SK-N-MC (cell line): ENCODE results near the gene ADGRL3.

ENCODE experiments used
- EZH2 ChIP-seq: fragments of 200-600 bp; sonication (generic); IDR thresholded peaks from one replicate; pipeline ENCODE4 v1.6.1; 2017; ENCODE audit warnings: antibody characterized with exemption
- FOXP2 ChIP-seq: optimal IDR thresholded peaks from 2 replicates; pipeline ENCODE3; 2011; ENCODE audit warnings: mild to moderate bottlenecking, moderate library complexity; ENCODE audit not compliant: insufficient read depth; ENCODE audit errors: extremely low read length, control extremely low read depth
- POLR2AphosphoS5 ChIP-seq: IDR thresholded peaks from 2 replicates; pipeline ENCODE4 v1.6.1; 2012; ENCODE audit warnings: mild to moderate bottlenecking, low read depth, low read length, borderline replicate concordance

GRCh38 chr4:61320154-61320553 lies 120.0 kb downstream of the ADGRL3 start:
- no peak for TF ChIP-seq EZH2
- TF ChIP-seq POLR2AphosphoS5, result no peak
- TF ChIP-seq FOXP2, result no peak
